Breast epithelium (tissue), 3 donors: ENCODE data around the gene UBE3C.
"Not testable (repeated sequence)": the region's sequence is repeated elsewhere in the genome, so short reads cannot be mapped to it uniquely, and the experiment has no call there.

Experiments used
- POLR2A ChIP-seq: fragments of 450-650 bp; IDR thresholded peaks from one replicate; pipeline ENCODE4 v1.6.1; 2016; ENCODE audit warnings: antibody characterized with exemption, mild to moderate bottlenecking, moderate library complexity
- POLR2AphosphoS5 ChIP-seq, 3 donors: sonication (generic); formaldehyde crosslinking; IDR thresholded peaks; one replicate each; pipeline ENCODE4 v1.6.1; 2017; ENCODE audit warnings: antibody characterized with exemption in 3 of 3
- TF ChIP-seq, protein P1 (sequence below), 3 donors: fragments of 450-650 bp; IDR thresholded peaks; one replicate each; pipeline ENCODE4 v1.5.1; 2016 to 2017; ENCODE audit warnings: antibody characterized with exemption in 3 of 3, mild to moderate bottlenecking in 3 of 3, moderate library complexity in 3 of 3

DNA sequence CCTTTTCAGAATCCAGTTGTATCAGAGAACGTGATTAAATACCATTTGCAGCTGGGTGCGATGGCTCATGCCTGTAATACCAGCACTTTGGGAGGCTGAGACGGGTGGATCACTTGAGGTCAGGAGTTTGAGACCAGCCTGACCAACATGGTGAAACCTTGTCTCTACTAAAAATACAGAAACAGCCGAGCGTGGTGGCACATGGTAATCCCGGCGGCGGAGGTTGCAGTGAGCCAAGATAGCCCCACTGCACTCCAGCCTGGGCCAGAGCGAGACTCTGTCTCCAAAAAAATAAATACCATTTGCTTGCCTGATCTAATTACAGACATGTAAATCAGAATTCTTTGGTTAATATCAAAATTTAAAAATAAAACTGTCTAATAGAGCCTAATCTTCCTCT is 20.8 kb downstream of the UBE3C start:
- not testable (repeated sequence) for TF ChIP-seq POLR2AphosphoS5 (IDR thresholded peaks at IDR 0.05); POLR2A
- TF ChIP-seq, protein P1, sequence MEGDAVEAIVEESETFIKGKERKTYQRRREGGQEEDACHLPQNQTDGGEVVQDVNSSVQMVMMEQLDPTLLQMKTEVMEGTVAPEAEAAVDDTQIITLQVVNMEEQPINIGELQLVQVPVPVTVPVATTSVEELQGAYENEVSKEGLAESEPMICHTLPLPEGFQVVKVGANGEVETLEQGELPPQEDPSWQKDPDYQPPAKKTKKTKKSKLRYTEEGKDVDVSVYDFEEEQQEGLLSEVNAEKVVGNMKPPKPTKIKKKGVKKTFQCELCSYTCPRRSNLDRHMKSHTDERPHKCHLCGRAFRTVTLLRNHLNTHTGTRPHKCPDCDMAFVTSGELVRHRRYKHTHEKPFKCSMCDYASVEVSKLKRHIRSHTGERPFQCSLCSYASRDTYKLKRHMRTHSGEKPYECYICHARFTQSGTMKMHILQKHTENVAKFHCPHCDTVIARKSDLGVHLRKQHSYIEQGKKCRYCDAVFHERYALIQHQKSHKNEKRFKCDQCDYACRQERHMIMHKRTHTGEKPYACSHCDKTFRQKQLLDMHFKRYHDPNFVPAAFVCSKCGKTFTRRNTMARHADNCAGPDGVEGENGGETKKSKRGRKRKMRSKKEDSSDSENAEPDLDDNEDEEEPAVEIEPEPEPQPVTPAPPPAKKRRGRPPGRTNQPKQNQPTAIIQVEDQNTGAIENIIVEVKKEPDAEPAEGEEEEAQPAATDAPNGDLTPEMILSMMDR (IDR thresholded peaks at IDR 0.05) = not testable (repeated sequence)
